GM10266 (cell line): Measurements from ENCODE around the gene SERPINB12.

Source experiments
- DNase-seq: peaks from one replicate; pipeline ENCODE4 v3.0.0; 2012; ENCODE audit errors: extremely low spot score
- TF ChIP-seq, protein P1 (sequence below): IDR thresholded peaks from 2 replicates; pipeline ENCODE4 v1.5.1; 2012; ENCODE audit warnings: mild to moderate bottlenecking, low read depth; ENCODE audit not compliant: control insufficient read depth, insufficient read depth; ENCODE audit errors: missing control alignments

Gene SERPINB12

DNA sequence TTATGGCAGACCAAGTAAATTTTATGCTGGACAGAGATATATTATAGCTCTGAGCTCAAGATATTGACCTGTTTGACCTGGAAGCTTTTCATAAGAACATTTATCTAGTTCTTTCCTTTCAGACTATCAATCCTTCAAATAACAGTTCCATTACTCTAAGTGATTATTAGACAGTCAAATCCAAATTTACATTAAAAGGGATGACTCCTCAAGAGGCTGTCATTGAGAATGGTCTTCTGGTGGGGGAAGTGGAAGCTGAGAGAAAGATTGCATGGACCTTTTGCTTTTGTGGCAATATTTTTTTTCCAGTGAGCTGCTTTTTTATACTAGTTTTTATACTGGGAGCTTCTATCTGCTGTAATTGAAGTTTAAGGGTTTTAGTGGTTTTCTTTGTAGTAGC lies 14.9 kb upstream of the SERPINB12 start:
- no peak for DNase-seq
- TF ChIP-seq, protein P1, sequence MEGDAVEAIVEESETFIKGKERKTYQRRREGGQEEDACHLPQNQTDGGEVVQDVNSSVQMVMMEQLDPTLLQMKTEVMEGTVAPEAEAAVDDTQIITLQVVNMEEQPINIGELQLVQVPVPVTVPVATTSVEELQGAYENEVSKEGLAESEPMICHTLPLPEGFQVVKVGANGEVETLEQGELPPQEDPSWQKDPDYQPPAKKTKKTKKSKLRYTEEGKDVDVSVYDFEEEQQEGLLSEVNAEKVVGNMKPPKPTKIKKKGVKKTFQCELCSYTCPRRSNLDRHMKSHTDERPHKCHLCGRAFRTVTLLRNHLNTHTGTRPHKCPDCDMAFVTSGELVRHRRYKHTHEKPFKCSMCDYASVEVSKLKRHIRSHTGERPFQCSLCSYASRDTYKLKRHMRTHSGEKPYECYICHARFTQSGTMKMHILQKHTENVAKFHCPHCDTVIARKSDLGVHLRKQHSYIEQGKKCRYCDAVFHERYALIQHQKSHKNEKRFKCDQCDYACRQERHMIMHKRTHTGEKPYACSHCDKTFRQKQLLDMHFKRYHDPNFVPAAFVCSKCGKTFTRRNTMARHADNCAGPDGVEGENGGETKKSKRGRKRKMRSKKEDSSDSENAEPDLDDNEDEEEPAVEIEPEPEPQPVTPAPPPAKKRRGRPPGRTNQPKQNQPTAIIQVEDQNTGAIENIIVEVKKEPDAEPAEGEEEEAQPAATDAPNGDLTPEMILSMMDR: no peak

DNA sequence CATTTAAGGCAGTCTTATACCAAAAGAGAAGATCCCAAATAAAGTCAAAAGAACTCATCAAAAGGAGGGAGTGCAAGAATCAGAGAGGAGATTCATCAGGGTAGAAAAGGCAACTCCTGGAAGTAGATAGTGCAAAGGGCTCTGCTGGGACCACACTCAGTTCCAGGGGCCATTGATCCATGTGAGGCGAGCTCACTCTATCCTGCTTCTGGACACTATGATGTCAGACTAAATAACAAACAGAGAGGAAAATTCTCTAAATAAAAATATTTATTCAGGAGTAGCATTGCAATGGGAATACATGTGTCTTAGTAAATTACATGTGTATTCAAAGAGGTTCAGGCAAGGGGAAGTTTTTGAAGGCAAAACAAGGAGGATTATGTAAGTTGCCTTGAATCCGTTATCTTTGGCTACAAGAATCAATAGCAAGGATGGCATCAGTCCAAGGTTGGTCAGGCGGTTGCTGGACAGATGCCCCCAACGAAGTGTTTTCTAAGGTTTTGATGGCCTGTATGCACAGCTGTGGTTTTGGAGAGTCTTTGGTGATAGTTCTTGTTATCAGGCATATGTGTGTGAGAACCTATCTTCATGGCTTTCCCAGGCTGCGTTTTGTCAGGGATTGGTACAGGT lies 13.2 kb upstream of the SERPINB12 start:
- DNase-seq: no peak
- TF ChIP-seq, protein P1: no peak

DNA sequence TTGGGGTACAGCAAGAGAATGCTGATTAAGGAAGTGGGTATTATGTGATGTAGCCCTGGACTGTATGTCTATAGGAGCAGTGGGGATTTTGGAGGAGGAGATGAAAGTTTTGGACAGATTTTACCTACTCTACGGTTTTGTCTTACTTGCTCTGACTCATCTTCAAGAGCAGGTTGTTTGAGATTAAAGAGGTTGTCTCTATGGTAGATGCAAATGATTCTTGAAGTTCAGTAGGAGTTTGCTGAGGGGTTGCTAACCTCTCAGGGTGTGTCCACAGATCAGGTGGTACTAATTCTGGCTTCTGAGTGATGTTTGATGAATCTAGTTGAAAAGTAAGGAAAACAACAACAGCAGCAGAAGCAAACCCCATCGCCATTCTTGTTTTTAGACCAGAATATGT lies 9.7 kb upstream of the SERPINB12 start:
- TF ChIP-seq, protein P1: no peak
- DNase-seq: no peak

DNA sequence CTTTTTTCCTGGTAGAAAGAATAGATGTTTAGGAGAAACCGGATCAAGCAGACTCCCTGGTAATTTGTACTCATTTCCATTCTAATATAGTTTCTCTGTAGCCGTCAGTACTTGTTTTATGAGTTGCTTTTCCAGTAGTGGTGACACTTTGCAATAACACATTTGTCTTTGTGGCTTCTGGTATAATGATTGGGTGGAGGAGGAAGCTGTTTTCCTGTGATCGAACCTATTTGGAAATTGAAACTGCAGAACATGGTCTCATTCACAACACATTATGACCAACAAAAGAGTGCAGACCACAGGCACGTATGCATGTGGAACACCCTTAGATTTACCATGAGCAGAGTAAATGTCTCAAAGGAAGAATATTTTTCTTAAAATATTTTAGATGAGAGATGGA lies 7.6 kb upstream of the SERPINB12 start:
- TF ChIP-seq, protein P1: no peak
- peak; percentile 7 for DNase-seq

DNA sequence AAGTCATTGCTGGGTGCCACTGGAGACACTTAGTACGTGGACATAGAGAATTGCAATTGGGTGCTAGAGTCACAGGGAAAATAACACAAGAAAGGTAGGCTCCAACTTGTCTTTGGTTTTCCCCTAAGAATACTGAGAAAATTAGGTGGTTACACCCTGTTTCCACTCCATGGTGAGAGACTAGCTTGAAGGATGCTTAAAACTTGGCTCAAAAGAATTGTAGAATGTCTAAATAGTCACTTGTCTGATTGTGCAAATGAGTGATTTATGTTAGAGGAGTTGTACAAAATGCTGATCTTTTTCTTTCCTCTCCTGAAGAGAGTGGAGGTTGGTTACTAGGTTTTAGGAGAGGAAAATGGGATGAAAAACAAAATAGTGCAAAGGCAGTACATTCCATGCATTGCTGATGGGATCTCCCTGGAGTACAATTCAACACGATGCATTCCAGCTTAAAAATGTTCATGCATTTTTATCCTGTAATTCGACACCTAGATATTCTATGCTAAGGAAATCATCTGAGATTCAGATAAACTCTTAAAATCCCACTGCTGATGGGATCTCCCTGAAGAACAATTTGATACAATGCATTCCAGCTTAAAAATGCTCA lies 2.2 kb upstream of the SERPINB12 start:
- DNase-seq: no peak
- TF ChIP-seq, protein P1: no peak

DNA sequence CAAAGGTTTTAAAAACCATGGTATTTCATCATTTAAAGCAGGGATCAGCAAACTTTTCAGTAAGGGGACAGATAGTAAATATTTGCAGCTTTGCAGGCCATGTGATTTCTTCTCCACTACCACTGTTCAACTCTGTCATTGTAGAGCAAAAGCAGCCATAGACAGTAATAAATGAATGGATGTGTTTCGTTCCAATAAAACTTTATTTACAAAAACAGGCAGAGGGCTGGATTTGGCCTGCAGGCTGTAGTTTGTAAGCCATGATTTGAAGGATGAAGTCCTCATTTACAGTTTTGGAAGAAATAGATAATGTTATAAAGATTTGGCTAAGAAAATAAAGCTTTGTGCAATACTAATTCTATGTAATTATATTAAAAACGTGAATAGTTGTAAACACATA lies 1.8 kb downstream of the SERPINB12 start:
- TF ChIP-seq, protein P1: no peak
- DNase-seq: no peak

DNA sequence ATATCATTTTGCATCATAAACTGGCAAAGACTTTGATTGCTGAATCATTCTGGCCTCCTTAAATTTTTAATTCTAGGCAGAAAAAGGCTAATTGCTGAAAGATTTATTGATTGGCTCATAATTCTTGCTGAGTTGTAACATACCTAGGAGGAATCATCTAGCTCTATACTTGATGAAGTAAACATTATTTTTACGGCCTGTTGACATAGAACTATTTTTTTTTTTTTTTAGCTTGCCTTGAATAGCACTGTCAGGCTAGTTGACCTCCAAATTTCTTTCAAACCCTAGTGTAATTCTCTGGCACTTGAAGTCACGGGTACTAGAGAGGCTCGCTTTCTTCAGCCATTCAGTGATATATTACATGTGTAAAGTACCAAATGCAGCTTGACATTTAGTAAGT lies 2.8 kb downstream of the SERPINB12 start:
- DNase-seq: no peak
- TF ChIP-seq, protein P1: no peak
